Dedifferentiated amniotic fluid mesenchymal stem cell (primary cell): ENCODE measurements around the gene SEC24A.
"Not testable (repeated sequence)": the region's sequence is repeated elsewhere in the genome, so short reads cannot be mapped to it uniquely, and the experiment has no call there.

ENCODE experiments used
- DNase-seq: peaks from one replicate; pipeline ENCODE4 v3.0.0-alpha.2; 2016; ENCODE audit errors: extremely low spot score

The SEC24A gene

DNA sequence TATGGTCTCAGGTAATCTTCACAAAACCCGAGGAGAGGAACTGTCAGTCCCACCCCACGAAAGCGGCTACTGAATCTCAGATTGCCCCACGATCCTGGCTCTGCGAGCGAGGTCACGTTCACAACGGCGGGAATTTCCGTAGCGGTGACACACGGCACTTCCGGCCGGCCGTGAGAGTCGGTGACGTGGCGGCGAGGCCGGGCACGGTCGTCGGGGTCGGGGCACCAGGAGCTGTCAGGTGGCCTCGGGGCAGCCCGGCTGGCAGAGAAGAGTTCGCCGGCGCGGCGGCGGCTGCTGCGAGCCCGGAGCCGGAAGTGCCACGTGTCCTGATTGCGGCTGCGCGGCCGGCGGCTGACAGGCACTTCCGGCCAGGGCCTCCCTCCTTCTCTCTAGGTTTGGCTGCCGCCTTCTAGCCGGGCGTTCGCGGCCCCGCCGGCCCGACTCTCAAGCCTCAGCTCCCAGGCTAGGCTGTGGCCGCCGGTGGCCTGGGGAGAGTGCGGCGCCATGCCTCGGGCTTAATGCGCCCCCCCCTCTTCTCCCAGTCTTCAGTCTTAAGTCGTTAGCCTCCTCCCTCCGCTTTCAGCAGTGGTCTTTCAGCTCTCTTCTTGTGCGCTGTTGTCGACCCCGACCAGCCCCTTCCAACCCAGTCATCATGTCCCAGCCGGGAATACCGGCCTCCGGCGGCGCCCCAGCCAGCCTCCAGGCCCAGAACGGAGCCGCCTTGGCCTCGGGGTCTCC, at the start of gene SEC24A:
SEC24A (plus strand) TSS at position 361 of the 738 bp plus-strand sequence; CDS start at position 653, 292 bp downstream.
- peak; percentile 75 for DNase-seq

DNA sequence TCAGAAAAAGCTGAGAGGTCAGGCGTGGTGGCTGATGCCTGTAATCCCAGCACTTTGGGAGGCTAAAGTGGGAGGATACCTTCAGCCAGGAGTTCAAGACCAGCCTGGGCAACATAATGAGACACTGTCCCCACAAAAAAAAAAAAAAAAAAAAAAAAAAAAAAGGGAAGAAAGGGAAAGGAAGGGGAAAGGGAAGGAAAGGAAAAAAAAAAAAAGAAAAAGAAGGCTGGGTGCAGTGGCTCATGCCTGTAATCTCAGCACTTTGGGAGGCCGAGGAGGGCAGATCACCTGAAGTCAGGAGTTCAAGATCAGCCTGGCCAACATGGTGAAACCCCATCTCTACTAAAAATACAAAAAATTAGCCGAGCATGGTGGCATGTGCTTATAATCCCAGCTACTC, 48.8 kb upstream of the SEC24A start:
- not testable (repeated sequence) for DNase-seq

DNA sequence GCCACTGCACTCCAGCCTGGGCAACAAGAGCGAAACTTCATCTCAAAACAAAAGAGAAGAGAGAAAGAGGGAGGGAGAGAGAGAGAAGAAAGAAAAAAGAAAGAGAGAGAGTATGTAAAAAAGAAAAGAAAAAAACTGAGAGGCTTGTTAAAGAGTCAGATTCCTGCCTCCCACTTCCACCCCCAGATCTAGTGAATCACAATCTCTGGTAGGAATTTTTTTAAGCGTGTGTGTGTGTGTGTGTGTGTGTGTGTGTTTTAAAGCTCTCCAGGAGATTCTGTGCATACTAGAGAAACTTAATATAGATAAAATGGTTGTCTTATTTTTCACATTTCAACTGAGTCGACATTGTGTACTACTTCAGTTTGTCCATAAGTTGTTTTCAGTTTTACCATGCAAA, 48.0 kb upstream of the SEC24A start:
- DNase-seq = peak; percentile 61

DNA sequence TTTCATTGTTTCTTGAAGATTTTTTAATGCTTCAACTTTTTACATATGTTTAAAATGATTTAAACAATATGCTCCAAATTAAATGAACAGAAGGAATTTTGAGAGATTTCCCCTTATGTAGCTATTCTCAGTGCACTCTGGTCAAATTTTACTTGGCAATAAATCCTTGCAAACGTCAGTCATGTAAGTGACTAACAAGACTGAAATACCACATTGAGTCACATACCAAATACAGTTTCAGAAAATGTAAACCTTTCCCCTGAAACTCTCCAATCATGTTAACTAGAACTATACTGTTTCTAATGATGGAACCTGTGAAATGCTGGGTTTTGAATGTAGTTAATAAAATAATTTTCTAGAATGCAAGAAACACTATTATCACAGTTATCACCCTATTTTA, 45.5 kb upstream of the SEC24A start:
- DNase-seq = peak; percentile 82

DNA sequence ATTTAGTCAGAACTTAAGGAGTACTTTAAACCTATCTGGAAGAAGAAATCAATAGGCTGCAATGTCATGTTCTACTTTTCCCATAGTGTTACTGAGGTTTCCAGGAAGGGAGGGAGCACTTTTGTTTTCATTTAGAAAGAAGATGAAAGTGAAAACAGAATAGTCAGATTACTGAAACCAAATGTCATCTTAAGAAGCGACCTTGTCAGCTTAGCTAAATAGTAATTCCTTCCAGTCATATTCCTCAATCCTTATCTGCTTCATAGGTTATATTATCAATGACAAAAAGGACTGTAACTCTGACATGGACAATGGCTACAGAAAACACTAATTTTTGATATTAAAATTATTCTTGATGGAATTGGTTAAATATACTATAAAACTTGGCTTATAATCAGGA, 43.7 kb upstream of the SEC24A start:
- no peak for DNase-seq

DNA sequence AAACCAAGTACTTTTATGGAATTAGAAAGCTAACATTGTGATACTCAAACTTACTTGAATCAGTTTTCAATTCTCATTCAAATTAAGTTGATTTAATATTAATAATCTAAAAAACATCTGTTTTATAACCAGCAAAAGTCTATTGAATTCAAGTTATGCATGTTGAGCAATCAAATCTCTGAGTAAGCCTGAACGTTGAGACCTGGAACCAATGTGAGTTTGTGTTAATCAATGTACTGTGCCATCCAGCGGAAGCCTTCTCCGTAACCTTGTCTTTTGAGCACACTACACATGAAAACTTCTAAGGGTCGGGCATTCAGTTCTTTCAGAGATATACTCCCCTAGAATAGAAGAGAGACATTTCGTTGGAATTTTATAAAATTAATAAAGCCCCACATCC, 41.9 kb upstream of the SEC24A start:
- no peak for DNase-seq

DNA sequence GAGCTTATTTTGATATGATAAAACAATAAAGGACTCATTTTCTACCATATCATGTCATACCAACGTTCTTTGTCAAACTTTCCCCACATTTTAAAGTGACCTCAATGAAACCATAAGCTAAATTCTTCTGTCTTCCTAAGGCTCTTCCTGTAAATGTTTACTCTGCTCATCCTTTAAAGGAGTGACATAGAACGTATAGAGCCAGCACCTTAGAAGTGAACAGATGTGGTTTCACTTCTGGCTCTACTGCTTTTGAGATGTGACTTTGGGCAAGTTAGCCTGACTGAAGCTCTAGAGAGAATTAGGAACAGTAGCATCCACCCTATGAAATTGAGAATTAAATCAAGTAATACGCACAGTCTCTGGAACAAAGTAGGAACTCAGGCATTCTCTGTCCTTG, 40.0 kb upstream of the SEC24A start:
- no peak for DNase-seq

DNA sequence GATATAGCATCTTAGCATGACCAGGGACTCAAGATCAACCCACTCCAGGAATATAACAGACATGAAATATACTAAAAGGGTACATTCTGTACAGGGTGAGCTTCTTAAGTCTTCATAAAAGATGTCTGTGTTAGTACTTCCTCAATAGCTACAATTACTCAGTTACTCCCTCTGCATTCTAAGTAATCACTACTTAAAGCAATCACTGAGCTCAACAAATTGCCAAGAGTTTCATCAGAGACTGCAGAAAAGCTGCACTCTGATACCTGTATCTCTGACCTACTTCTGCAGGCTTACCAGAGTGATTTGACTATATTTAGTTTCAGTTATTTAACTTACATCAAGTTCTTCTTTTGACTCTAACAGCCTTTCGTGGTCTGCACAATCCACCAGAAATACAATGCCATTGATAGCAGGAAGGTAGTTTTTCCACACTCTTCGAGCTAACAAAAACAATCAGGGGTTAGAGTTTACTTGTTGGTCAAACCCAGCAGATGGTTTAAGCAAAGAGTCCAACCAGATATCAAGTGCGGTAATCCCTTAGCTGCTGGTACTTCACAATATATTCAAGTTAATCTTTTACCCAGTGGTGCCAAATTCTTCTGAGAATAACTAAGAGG, 39.2 kb upstream of the SEC24A start:
- DNase-seq = peak; percentile 29

DNA sequence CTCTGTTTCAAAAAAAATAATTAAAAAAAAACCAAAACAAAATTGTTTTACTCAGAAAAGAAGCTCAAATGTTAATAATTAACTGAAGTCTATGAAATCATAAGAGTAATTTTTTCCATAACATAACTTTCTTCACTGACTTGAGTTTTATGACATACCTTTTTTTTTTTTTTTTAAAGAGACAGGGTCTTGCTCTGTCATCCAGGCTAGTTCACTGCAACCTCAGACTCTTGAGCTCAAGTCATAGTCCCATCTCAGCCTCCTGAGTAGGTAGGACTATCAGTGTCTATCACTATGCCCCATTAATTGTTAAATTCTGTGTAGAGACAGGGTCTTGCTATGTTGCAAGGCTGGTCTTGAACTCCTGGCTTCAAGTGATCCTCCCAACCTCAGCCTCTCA, 37.9 kb upstream of the SEC24A start:
- no peak for DNase-seq

DNA sequence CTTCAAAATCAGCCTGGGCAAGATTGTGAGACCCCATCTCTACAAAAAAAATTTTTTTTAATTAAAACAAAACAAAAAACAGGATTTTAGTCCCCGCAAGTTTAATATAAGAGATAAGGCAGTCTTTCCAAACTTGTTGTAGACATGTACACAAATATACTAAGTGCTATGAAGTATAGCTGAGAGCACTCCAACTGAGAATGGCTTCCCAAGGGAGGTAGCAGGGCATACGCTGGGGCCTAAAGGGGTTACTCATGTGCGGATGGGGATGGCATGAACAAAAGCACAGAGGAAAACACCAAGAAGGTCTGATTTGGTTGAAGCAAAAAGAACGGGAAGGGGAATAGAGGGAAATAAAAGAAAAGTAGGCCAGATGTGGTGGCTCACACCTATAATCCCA, 37.1 kb upstream of the SEC24A start:
- DNase-seq = no peak

DNA sequence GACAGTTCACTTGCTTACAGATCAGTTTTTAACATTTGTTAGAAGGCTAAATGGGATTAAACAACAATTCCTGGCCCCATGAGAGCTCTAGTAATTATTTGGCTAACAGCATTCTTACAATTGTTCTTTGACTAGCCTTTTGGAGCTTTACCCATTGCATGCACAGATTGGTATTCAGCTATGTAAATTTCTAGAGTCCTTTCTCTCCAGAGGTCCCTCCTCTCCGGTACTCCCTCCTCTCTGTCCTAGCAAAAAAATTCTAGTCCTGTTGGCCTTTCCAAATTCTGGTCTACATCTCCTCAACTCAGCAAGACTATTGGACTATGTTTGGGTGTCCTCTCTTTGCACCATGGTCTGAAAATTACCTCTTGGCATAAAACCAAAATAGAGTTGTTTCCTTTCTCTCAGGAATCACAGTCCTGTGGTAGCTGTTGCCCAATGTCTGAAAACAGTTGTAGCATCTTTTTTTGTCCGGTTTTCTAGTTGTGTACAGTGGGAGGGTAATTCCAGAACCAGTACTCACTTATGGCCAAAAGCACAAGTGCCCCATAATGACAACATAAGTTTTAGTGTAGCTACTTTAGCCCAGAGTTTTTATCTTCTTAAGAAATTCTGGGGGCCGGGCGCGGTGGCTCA, 34.0 kb upstream of the SEC24A start:
- no peak for DNase-seq

DNA sequence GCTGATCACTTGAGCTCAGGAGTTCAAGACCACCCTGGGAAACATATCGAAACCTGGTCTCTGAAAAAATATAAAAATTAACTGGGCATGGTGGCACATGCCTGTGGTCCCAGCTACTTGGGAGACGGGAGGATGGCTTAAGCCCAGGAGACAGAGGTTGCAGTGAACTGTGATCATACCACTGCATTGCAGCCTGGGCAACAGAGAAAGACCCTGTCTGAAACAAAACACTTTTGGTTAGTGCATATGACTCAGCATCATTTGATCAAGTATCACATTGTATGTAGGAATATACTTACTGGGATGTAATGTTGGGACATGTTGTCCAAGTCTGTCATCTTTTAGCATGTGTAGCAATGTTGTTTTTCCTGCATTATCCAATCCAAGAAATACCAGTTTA, 28.0 kb upstream of the SEC24A start:
- no peak for DNase-seq

DNA sequence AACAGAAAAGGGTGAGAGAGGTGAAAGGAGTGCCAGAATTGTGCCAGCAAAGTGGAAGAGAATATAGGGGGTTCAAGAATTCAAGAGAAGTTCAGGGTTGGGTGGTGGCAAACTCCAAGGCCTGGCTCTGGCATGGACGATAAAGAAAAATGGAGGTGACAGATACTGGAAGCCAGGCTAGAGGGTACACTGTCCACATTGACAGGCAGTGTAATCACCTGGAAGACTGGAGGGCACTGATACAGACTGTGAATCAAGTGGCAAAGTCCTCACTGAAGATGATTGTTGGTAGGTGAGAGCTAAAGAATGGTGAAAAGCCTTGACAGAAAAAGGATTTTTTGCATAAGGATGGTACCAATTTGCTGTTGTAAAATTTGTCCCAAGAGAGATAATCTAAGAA, 23.0 kb upstream of the SEC24A start:
- DNase-seq = no peak

DNA sequence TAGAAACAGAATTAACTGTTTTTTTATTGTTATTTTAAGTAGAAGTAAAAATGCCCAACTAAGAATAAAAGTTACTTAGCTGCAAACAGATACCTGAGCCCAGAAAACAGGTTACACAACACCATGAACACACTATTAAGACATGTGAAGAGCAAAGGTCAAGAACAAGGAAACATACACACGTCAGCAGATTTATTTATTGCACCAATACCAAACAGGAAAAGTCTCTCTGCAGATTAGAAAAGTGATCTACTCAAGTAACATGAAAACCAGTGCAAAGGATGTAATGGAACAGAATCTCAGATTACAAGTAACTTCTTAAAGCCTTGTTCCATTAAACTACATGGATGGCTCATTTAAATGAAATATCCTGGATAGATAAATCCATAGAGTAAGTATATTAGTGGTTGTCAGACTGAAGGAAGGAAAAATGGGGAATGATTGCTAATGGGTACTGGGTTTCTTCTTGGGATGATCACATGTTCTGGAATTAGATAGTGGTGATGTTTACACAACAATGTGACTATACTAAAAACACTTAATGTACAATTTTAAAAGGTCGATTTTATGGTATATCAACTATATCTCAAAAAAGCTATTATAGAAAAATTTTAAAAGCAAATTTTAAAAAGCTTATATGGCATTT, 22.1 kb upstream of the SEC24A start:
- DNase-seq = no peak

DNA sequence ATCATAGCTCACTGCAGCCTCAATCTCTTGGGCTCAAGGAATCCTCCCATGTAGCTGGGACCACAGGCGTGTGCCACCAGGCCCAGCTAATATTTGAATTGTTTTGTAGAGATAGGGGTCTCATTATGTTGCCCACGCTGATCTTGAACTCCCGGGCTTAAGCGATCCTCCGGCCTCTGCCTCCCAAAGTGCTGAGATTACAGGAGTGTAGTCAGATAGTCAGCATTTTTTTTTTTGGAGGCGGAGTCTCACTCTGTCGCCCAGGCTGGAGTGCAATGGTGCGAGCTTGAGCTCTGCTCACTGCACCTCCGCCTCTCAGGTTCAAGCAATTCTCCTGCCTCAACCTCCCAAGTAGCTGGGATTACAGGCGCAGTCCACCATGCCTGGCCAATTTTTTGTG, 14.4 kb upstream of the SEC24A start:
- no peak for DNase-seq

DNA sequence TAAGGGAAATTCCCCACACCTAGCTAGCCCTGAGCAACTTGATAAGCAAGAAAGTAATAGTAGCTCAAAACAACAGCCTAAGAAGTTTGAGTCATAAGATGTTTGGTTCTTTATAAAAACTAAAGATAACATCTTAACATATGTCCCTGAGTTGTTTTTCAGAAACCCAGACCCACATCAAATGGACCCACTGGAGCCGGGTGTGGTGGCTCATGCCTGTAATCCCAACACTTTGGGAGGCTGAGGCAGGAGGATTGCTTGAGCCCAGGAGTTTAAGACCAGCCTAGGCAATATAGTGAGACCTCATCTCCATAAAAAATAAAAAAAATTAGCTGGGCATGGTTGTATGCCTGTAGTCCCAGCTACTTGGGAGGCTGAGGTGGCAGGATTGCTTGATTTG, 13.2 kb upstream of the SEC24A start:
- DNase-seq = not testable (repeated sequence)

DNA sequence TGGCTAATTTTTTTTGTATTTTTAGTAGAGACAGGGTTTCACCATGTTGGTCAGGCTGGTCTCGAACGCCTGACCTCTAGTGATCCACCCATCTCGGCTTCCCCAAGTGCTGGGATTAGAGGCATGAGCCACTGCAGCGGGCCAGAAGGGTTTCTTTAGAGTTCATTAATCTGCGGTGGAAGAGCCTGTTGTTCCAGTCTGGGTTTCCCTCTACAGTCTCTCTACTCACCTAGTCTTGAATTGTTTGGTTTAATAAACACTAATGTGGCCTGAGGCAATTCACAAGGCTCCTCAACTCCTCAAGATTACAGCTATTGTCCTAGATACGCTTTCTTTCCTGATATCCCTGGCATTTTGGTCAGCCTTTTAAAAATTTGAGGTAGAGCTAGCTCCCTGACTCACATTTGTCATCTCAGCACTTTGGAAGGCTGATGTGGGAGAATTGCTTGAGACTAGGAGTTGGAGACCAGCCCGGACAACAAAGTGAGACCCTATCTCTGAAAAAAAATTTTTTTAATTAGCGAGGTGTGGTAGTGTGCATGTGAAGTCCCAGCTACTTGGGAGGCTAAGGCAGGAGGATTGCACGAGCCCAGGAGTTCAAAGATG, 11.4 kb upstream of the SEC24A start:
- DNase-seq = no peak

DNA sequence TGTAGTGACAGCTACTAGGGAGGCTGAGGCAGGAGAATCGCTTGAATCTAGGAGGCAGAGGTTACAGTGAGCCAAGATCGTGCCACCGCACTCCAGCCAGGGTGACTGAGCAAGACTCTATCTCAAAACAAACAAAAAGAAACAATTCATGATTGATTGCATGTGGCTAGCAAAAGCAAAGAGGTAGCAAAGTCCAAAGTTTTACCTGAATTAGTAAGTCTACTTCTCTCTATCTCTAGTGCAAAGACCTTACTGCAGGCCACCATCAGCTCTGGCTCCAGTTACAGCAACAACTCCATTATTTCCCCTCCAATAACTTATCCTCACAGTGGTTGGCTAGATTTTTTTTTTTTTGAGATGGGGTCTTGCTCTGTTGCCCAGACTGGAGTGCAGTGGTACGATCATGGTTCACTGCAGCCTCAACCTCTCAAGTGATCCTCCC, 9.8 kb upstream of the SEC24A start:
- DNase-seq = no peak

DNA sequence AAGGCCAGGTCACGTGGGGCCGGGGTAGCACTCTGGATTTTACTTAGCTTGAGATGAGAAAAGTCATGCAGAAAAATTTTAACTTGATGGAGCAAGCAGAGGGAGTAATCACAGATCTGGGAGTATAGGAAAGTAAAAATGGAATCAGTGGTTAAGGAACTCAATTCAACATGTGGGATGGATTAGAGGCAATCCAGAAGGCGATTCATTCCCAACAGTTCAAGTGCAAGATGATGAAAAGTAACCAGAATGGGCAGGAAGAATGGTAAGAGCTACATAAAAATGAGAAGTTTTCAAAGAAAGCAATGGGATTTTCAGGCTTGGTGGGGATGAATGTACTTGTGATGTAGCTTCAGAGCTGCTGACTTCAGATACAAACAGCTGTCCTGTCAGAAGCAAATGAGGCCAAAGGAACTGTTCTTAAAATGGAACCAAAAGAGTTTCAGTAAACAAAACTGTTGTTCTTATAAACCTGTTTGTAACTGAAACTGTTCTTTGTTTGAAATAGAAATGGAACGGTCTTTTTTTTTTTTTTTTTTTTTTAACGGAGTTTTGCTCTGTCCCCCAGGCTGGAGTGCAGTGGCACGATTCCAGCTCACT, 5.6 kb upstream of the SEC24A start:
- no peak for DNase-seq

DNA sequence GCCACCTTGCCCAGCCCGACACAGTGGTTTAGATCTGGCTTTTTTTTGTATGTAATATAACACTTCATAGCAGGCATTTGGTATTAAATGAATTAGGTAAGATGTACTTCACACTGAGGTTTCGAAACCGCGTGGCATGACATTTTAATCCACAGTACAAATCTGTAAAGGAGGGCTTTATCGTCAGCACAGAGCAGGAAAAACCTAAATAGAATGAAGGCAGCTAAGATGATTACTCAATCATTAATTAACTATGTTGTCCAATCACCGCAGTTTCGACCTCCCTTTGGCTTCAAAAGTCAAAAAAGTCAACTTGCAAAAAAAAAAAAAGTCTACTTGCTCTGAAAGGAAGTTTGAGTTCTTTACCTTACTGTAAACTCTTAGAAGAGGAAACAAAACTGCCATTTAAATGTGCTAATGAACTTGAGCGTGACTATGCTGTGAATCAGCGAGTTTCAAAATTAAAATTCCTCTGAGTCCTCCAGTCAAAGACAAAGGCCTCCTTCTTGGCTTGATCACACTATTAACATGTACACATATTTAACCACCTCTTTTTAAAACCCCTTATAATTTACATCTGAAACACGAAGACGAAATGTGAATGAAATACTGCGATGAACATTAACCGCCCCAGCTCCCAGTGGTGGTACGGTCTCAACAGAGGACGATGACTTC, 698 bp upstream of the SEC24A start:
- DNase-seq = peak; percentile 54

DNA sequence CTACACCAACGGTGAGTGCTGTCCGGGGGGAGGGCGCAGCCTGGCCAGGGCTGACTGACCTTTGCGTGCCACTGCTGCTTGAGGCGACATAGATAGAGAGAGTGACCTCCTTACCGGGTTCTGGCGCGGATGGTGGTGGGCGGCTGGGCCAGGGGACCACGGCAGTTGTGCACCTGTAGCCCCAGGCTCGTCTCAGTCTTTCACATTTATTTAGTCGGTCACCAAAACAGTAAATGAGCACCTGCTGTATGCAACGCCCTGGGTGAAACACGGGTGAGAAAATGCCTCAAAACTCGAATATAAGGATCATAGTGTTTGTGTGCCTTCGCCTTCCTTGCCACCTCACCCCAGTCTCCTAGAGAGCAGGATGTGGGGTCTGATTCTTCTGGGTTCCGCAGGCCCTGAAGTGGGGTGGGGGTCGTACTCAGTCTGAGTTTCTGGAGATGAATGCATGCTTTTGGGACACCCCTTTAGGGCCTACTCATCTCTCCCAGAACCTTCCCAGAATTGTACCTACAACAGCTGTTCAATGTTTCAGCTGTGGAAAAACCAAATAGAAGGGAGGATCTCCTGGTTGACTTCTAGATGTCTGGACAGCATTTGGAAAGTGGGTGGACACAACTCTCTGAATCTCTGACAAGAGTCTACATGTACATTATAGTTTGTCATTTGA, 714 bp downstream of the SEC24A start:
- DNase-seq = no peak
